GM21737 (cell line): ENCODE results near the gene DISC1.
A peak's percentile ranks its signal among the peaks of the same experiment; 100 is the strongest.
"Not testable (repeated sequence)": the region's sequence is repeated elsewhere in the genome, so short reads cannot be mapped to it uniquely, and the experiment has no call there.

ENCODE experiments used
- ATAC-seq: cut with Tn5 transposase; IDR thresholded peaks from one replicate; pipeline ENCODE4 v1.9.1; 2021; ENCODE audit warnings: mild to moderate bottlenecking, moderate library complexity; ENCODE audit not compliant: unreplicated experiment

Gene DISC1

GRCh38 chr1:231724041-231724440 lies 97.5 kb downstream of the DISC1 start:
- no peak for ATAC-seq

- no peak for ATAC-seq
Observed at GRCh38 chr1:231724876-231725647, 98.5 kb downstream of the DISC1 start.

GRCh38 chr1:231727171-231727570 lies 100.6 kb downstream of the DISC1 start:
- no peak for ATAC-seq

GRCh38 chr1:231728987-231729386 lies 102.4 kb downstream of the DISC1 start:
- ATAC-seq: not testable (repeated sequence)

GRCh38 chr1:231729544-231729943 lies 103.0 kb downstream of the DISC1 start:
- no peak for ATAC-seq

- ATAC-seq: no peak
Observed at GRCh38 chr1:231731268-231731667, 104.7 kb downstream of the DISC1 start.

GRCh38 chr1:231733063-231733462 lies 106.5 kb downstream of the DISC1 start:
- no peak for ATAC-seq

- ATAC-seq: no peak
Observed at GRCh38 chr1:231733672-231734071, 107.1 kb downstream of the DISC1 start.

GRCh38 chr1:231734417-231734816 lies 107.8 kb downstream of the DISC1 start:
- no peak for ATAC-seq

GRCh38 chr1:231735411-231735810 lies 108.8 kb downstream of the DISC1 start:
- ATAC-seq: no peak

GRCh38 chr1:231735941-231736340 lies 109.4 kb downstream of the DISC1 start:
- no peak for ATAC-seq

GRCh38 chr1:231736464-231736863 lies 109.9 kb downstream of the DISC1 start:
- no peak for ATAC-seq

- no peak for ATAC-seq
Observed at GRCh38 chr1:231738554-231738953, 112.0 kb downstream of the DISC1 start.

GRCh38 chr1:231743966-231744365 lies 117.4 kb downstream of the DISC1 start:
- ATAC-seq: no peak

GRCh38 chr1:231748760-231749415 lies 122.3 kb downstream of the DISC1 start:
- ATAC-seq: no peak

- ATAC-seq: no peak
Observed at GRCh38 chr1:231750296-231750695, 123.7 kb downstream of the DISC1 start.

- ATAC-seq: no peak
Observed at GRCh38 chr1:231750818-231751362, 124.3 kb downstream of the DISC1 start.

GRCh38 chr1:231751415-231751814 lies 124.8 kb downstream of the DISC1 start:
- no peak for ATAC-seq

- ATAC-seq: no peak
Observed at GRCh38 chr1:231753313-231753712, 126.7 kb downstream of the DISC1 start.

- peak; percentile 20 for ATAC-seq
Observed at GRCh38 chr1:231757101-231757404, 130.5 kb downstream of the DISC1 start.

- no peak for ATAC-seq
Observed at GRCh38 chr1:231757759-231758158, 131.2 kb downstream of the DISC1 start.

GRCh38 chr1:231761252-231761651 lies 134.7 kb downstream of the DISC1 start:
- ATAC-seq: no peak
